HK-2 (cell line): Measurements from ENCODE around the gene TEAD1.
"Not testable (repeated sequence)": the region's sequence is repeated elsewhere in the genome, so short reads cannot be mapped to it uniquely, and the experiment has no call there.

ENCODE experiments used
- DNase-seq: peaks from one replicate; pipeline ENCODE4 v3.0.0-alpha.2; 2018; ENCODE audit not compliant: unreplicated experiment

The TEAD1 gene

DNA sequence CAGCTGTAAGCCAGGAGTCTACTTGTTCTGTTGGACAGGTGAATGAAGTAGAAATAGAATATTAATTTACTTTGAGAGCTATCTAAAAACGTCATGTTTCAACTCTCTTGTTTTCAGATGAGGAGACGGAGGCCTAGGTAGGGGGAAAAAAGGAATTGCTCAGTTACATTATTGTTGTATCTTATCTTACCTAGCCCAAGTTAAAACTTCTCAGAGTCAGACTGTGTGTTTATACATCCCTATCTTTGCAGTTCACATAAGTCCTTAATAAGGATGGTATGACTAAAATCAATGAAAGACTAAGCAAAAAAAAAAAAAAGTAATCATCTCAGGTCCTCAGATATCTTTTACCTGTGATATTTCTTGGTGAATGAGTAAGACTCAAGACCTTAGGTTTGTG, 62.8 kb downstream of the TEAD1 start:
- DNase-seq = no peak

DNA sequence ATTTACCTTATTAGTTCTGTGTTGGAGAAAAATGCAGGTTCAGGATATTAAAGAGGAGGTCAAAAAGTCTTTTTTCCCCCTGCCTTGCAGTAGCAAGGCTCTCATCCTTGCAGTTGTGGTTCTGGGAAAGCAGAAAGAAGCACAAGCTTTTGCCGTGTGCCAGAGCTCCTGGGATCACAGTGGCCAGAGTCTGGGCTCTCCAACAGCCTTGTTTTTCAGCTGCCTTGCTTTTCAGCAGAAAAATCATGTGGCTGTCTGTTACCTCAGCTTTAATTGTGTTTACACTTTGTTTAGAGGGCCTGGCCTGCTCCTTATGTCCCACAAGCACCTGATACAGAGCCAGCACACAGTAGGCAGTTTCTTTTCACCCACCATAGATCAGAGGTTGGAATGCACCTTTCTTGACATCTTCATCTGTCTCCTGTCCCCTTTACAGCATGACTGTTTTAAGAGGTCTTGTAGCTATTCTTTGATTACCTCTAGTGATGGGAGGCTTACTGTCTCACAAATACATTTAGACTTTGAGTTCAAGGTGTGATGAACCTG, 67.5 kb downstream of the TEAD1 start:
- no peak for DNase-seq

- DNase-seq = no peak
Observed at GRCh38 chr11:12743834-12744449, 69.7 kb downstream of the TEAD1 start.

- peak; percentile 35 for DNase-seq
Observed at GRCh38 chr11:12744826-12745502, 70.7 kb downstream of the TEAD1 start.

DNA sequence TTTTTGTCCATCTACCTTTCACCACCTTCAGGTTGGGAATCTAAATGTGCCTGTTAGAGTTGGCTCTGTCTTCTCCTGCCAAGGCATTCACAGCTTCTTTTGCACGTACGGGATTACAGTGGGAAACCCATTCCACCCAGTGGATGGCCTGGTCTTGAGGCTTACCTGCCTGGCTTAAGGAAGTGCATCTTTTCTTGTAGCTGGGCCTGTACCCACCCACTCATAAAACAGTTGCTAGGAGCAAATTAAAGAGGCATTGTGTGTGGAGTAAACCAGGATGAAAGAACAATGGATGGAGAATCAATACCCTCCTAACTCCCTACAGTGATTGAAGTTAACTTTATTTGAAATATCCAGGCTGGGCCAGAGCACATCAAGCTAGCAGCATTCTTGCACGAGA, 71.6 kb downstream of the TEAD1 start:
- DNase-seq = no peak

DNA sequence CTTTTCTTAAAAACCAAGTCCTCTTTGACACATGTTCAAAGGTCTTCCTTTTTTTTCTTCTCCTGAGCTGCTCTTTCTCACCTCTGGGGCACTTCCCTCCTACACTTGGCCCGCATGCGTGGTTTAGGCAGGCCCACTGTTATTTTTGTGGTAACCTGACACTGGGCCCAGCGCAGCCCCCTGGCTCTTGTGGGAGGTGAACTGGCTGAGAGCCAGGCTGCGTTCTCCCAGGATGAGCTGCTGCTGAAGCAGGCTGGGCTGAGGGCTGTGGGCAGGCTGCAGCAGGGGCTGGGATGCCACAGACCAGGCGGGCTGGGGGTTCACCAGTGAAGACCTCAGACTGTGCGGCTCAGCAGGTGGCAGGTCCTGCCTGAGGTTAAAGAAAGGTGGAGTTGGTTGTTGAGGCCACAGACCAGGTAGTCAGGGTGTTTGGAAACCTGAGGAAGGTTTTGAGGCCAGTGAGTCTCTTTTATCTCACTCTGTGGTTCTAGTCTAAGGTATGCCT, 72.4 kb downstream of the TEAD1 start:
- DNase-seq = peak; percentile 78

DNA sequence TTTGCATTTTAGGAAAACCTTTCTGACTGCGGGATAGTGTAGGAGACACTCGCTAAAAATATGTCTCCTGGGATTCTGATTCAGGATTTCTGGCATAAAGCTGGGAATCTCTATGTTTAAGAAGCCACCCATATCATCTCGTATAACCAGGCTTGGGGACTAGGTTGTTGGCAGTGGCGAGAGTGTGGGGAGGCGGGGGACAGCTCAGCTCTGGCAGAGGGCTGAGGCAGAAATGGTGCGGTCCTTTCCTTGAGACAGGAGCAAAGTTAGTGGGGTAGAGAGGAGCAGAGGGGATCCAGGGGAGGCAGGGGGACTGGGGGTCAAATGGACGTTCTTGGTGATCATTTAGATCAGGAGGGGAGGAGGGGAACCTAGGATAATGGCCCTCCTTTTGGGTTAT, 74.3 kb downstream of the TEAD1 start:
- DNase-seq = no peak

DNA sequence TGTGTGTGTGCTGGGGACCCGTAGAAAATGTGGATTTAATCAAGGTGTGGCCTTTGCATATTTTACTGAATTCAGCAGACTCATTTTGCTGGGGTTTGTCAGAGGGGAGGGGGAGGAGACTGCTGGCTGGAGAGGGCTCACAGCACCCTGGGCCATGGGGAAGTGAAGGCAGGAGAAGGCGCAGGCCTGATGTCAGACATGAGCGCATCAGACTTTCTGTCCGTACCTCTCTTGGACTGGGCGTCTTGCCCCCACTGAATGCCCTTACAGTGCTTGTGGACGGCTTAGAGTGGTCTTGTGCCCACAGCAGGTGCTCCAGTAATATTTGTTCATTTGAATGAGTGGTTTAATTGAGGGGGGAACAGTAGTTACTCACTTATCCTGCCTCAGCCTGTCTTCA, 75.2 kb downstream of the TEAD1 start:
- no peak for DNase-seq

- DNase-seq = no peak
Observed at GRCh38 chr11:12750181-12750580, 76.0 kb downstream of the TEAD1 start.

GRCh38 chr11:12752868-12753524, 78.8 kb downstream of the TEAD1 start:
- no peak for DNase-seq

GRCh38 chr11:12754021-12754420, 79.8 kb downstream of the TEAD1 start:
- DNase-seq = no peak

DNA sequence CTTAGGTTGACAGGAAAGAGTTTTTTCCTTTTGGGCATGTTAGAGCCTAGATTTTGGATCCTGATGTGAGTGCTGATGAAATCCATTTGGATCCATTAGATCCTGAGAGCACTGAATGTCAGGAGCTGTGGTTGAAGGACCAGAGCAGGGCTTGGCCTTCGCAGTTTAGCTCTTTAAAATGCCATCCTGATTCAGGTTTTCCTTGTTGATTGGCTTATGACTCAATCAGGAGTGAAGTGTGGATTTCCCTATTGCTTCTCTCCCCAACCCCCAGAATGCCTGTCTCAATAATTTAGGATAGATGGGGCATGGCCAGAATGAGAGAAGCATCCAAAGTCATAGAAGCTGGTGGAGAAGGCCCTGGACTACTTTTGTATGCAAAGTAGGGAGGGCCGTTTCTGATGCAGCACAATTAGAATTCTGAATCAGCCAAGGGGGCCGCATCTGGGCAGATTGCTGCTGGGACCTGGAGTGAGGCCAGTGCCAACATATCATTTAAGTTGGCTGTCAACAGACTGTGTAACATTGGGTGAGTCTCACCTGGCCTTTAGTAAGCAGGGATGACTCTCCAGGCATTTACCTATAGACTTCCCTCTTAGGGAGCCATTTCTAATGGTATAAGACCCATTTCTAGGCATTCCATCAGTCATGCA, 80.5 kb downstream of the TEAD1 start:
- DNase-seq = no peak

- no peak for DNase-seq
Observed at GRCh38 chr11:12755510-12756453, 81.6 kb downstream of the TEAD1 start.

DNA sequence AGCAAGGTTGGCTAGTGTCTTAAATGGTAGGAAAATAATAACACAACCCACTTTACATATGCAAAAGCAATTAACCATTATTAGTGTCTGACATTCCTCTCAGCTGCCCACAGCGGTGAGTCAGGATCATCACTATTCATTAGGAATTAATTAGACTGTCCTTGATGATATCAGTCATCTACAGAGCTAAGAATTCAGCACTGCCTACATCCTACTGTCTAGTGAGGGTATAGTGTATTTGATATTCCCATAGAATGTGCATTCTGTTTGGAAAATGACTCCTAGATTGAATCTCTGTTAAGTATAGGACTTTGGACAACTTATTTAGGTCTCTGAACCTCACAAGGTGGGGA, 82.2 kb downstream of the TEAD1 start:
- no peak for DNase-seq

GRCh38 chr11:12756867-12757266, 82.6 kb downstream of the TEAD1 start:
- DNase-seq = no peak

DNA sequence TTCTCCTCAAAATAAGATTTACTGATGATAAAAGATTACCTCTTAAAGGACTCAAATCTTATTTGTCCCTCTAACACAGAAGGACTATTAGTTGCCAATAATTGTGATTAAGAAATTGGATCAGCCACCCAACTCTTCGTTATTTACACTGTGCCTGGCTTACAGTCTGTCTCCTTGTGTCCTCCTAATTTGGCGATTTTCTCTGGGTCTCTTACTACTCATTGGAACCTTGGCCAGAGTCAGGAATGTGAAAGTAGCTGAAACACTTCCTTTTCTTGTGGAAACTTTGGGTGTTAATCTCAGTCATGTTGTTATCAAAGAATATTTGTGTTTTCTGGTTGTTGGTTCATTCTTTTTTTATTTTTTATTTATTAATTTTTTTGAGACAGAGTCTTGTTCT, 83.2 kb downstream of the TEAD1 start:
- no peak for DNase-seq

DNA sequence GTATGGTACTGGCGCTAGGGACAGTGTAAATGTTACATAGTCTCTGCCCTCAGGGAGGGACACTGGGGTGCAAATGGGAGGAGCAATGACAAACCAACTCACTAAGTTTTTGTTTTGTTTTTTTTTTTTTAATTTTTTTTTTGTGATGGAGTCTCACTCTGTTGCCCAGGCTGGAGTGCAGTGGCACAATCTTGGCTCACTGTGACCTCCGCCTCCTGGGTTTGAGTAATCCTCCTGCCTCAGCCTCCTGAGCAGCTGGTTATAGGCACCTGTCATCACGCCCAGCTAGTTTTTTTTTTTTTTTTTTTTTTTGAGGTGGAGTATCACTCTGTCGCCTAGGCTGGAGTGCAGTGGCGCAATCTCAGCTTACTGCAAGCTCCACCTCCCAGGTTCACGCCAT, 83.9 kb downstream of the TEAD1 start:
- DNase-seq = not testable (repeated sequence)

GRCh38 chr11:12761029-12761428, 86.8 kb downstream of the TEAD1 start:
- no peak for DNase-seq

- no peak for DNase-seq
Observed at GRCh38 chr11:12762278-12762677, 88.1 kb downstream of the TEAD1 start.

GRCh38 chr11:12762696-12763324, 88.6 kb downstream of the TEAD1 start:
- no peak for DNase-seq
